Gastrocnemius medialis (tissue), 4 donors: ENCODE data around the gene HTR4. TPM values are rescaled to one million over a fixed set of nuclear protein-coding genes. Genes with fewer than 3 reads are reported as not detected.

Experiments used
- ATAC-seq, 2 donors: fragments of 150-250 bp; one replicate each; pipeline ENCODE4 v1.9.1; 2016
- DNase-seq, 2 donors: peaks; one replicate each; pipeline ENCODE4 v3.0.0-alpha.2; 2019
- H3K27ac ChIP-seq, 4 donors: fragments of 200-600 bp; sonication (generic); 1 replicate in 1 of 4; 2 replicates in 3 of 4; pipeline ENCODE4 v1.5.1; 2016 to 2018; ENCODE audit warnings: mild to moderate bottlenecking in 2 of 4, moderate library complexity in 1 of 4
- H3K27me3 ChIP-seq, 3 donors: fragments of 200-600 bp; sonication (generic) in 2 of 3; 1 replicate in 1 of 3; 2 replicates in 2 of 3; pipeline versions ENCODE4 v1.5.1 to v1.6.0; 2016 to 2019; ENCODE audit warnings: mild to moderate bottlenecking in 1 of 3, moderate library complexity in 1 of 3
- H3K36me3 ChIP-seq, 2 donors: fragments of 200-600 bp; sonication (generic) in 1 of 2; one replicate each; pipeline ENCODE4 v1.5.1; 2017 to 2018
- H3K4me1 ChIP-seq, 2 donors: fragments of 200-600 bp; sonication (generic) in 1 of 2; one replicate each; pipeline ENCODE4 v1.5.1; 2016 to 2017; ENCODE audit warnings: mild to moderate bottlenecking in 2 of 2
- H3K4me3 ChIP-seq, 4 donors: fragments of 200-600 bp; sonication (generic) in 3 of 4; 1 replicate in 1 of 4; 2 replicates in 3 of 4; pipeline ENCODE4 v1.5.1; 2016 to 2019; ENCODE audit warnings: mild to moderate bottlenecking in 2 of 4
- H3K9me3 ChIP-seq, 3 donors: fragments of 200-600 bp; sonication (generic) in 2 of 3; 1 replicate in 1 of 3; 2 replicates in 2 of 3; pipeline ENCODE4 v1.5.1; 2016 to 2019
- POLR2A ChIP-seq, 2 donors: fragments of 450-650 bp; IDR thresholded peaks; one replicate each; pipeline ENCODE4 v1.6.1; 2017; ENCODE audit warnings: antibody characterized with exemption in 2 of 2, mild to moderate bottlenecking in 2 of 2, moderate library complexity in 2 of 2
- in situ Hi-C, 4 donors: fragments of 200-750 bp; cut with MboI; loops; one replicate each; pipeline versions ENCODE4 v1.15.0 to v1.8.0; 2017; ENCODE audit warnings: low sequenced_read_pairs in 4 of 4
- intact Hi-C: fragments of 100-400 bp; cut with DNase I; formaldehyde crosslinking; loops from one replicate; pipeline ENCODE4 v1.15.1; 2023; ENCODE audit warnings: low total_unique reads
- total RNA-seq, 4 donors: library from RNA; depleted of rRNA; stranded (reverse); fragments of >200 nt; gene quantifications; one replicate each; pipeline versions ENCODE4 v1.1.0 to v1.2.3, GENCODE V29; 2016
- TF ChIP-seq, protein P1 (sequence below), 5 experiments: fragments of 450-650 bp in 3 of 5; fragments of 200-600 bp in 2 of 5; sonication (generic) in 2 of 5; IDR thresholded peaks in 4 of 5; conservative IDR thresholded peaks in 1 of 5; 1 replicate in 4 of 5; 2 replicates in 1 of 5; pipeline ENCODE4 v1.5.1; 2016 to 2019; ENCODE audit warnings: antibody characterized with exemption in 5 of 5, mild to moderate bottlenecking in 3 of 5, moderate library complexity in 3 of 5

The HTR4 gene
- total RNA-seq, 4 donors from 2014 or later = 0.41 to 0.51 TPM; not detected in 2

GRCh38 chr5:148483750-148484149, 170.6 kb downstream of the HTR4 start:
- H3K9me3 ChIP-seq = no peaks in the 10 kb centered on the region
- no peak overlapping the region for H3K4me3 ChIP-seq
- H3K27ac ChIP-seq = no peak overlapping the region
- TF ChIP-seq, protein P1, sequence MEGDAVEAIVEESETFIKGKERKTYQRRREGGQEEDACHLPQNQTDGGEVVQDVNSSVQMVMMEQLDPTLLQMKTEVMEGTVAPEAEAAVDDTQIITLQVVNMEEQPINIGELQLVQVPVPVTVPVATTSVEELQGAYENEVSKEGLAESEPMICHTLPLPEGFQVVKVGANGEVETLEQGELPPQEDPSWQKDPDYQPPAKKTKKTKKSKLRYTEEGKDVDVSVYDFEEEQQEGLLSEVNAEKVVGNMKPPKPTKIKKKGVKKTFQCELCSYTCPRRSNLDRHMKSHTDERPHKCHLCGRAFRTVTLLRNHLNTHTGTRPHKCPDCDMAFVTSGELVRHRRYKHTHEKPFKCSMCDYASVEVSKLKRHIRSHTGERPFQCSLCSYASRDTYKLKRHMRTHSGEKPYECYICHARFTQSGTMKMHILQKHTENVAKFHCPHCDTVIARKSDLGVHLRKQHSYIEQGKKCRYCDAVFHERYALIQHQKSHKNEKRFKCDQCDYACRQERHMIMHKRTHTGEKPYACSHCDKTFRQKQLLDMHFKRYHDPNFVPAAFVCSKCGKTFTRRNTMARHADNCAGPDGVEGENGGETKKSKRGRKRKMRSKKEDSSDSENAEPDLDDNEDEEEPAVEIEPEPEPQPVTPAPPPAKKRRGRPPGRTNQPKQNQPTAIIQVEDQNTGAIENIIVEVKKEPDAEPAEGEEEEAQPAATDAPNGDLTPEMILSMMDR (IDR thresholded peaks at IDR 0.05 in 4 of 5, conservative IDR thresholded peaks at IDR 0.05 in 1 of 5) = no peak
- TF ChIP-seq POLR2A (IDR thresholded peaks at IDR 0.05) = no peak
- H3K36me3 ChIP-seq = no peaks in the 10 kb centered on the region
- H3K27me3 ChIP-seq = no peaks in the 10 kb centered on the region
- ATAC-seq = no peak
- in situ Hi-C loops (no loop called here), intact Hi-C loops (loop anchor here (2.0 kb wide), 1 partner anchor 39 kb away; no protein-coding TSS in a partner anchor)
- no peak for DNase-seq
- H3K4me1 ChIP-seq = no peaks in the 10 kb centered on the region

DNA sequence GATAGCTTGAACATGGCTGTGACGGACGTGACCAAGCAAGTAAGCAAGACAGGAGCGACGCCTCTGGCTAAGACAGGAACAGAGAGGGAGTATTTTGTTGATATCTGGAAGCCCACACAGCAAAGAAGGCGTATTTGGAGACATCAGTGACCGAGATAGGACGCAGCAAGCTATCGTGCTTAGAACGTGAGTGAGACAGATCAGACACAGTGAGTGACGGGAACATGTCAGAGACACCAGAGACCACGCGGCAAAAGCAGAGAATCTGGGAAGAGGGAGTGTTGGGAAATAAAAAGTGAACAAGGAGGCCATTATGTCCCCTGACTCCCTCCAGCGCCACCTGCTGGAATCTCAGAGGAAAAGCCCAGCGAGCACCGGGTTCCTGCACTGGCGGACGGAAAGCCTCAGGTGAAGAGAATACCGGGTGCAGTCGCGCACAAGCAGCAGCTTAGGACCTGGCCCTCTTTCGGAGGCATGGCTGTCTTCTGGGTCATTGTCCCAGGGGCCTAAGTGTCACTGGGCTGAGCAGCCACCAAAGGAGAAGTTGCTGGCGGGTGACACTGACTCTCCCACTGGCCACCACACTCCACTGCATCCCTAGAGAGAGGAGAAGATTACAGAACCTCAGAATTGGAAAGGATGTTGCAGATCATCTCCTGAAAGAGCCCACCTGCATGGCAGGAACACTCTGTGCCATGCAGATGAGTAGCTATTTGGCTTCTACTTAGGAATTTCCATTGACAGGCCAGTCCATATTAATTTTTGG, 171.4 kb downstream of the HTR4 start:
- Histone ChIP-seq H3K27me3 (no peaks in the 10 kb centered on the region), H3K4me1 (no peaks in the 10 kb centered on the region), H3K4me3 (no peak overlapping the region), H3K9me3 (no peaks in the 10 kb centered on the region), H3K36me3 (no peaks in the 10 kb centered on the region), H3K27ac (no peak overlapping the region)
- peak in 1 of 2 donors; percentile 17 for DNase-seq
- intact Hi-C loops = loop anchor here (2.0 kb wide), 1 partner anchor 38 kb away; no protein-coding TSS in a partner anchor
- no peak for TF ChIP-seq POLR2A (IDR thresholded peaks at IDR 0.05)
- TF ChIP-seq, protein P1 (IDR thresholded peaks at IDR 0.05 in 4 of 5, conservative IDR thresholded peaks at IDR 0.05 in 1 of 5) = peak in 4 of 5 experiments; percentile 18 to 66 (median 42)
- in situ Hi-C loops = no loop called here
- ATAC-seq = peak in 1 of 2 donors; percentile 51

GRCh38 chr5:148482196-148482595, 172.1 kb downstream of the HTR4 start:
- intact Hi-C loops (loop anchor here (2.0 kb wide), 1 partner anchor 37 kb away; no protein-coding TSS in a partner anchor), in situ Hi-C loops (no loop called here)
- H3K4me1 ChIP-seq = no peaks in the 10 kb centered on the region
- H3K27me3 ChIP-seq = no peaks in the 10 kb centered on the region
- no peaks in the 10 kb centered on the region for H3K36me3 ChIP-seq
- TF ChIP-seq, protein P1 (IDR thresholded peaks at IDR 0.05 in 4 of 5, conservative IDR thresholded peaks at IDR 0.05 in 1 of 5) = no peak
- TF ChIP-seq POLR2A (IDR thresholded peaks at IDR 0.05) = no peak
- no peak for DNase-seq
- no peak for ATAC-seq
- H3K9me3 ChIP-seq = no peaks in the 10 kb centered on the region
- H3K27ac ChIP-seq = no peak overlapping the region
- no peak overlapping the region for H3K4me3 ChIP-seq

DNA sequence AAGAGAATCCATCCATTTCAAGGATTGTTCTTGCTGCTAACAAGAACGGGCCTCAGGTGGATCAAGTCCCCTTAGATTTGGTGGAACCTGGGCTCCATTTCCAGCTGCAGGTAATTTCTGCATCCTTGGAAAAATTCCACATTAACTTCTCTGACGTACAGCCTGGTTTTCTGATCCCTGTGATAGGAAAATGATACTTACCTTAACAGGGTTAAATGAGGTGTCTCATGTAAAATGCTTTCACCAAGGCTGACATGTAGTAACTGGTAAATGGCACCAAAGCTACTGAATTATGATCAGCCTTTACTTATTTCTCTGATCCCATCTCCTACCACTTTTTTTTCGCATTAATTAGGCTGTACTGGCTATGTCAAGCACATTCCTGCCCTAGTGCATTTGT, 176.9 kb downstream of the HTR4 start:
- TF ChIP-seq, protein P1 (IDR thresholded peaks at IDR 0.05 in 4 of 5, conservative IDR thresholded peaks at IDR 0.05 in 1 of 5) = no peak
- TF ChIP-seq POLR2A (IDR thresholded peaks at IDR 0.05) = no peak
- DNase-seq = no peak
- Histone ChIP-seq H3K27me3 (no peaks in the 10 kb centered on the region), H3K36me3 (no peaks in the 10 kb centered on the region), H3K4me1 (no peaks in the 10 kb centered on the region), H3K27ac (no peak overlapping the region), H3K9me3 (no peaks in the 10 kb centered on the region), H3K4me3 (no peak overlapping the region)
- in situ Hi-C loops = no loop called here
- ATAC-seq = no peak
- intact Hi-C loops = no loop called here
